UCSD-AML1 (cell line): ENCODE data around the gene NPW.
A peak's percentile ranks its signal among the peaks of the same experiment; 100 is the strongest.
"Not testable (repeated sequence)": the region's sequence is repeated elsewhere in the genome, so short reads cannot be mapped to it uniquely, and the experiment has no call there.

Source experiments
- DNase-seq: peaks from one replicate; lab custom pipeline; 2025; ENCODE audit not compliant: unreplicated experiment; lab: John Stamatoyannopoulos, UW

The NPW gene

GRCh38 chr16:2019921-2020831 is 591 bp downstream of the NPW start:
- DNase-seq, result no peak

GRCh38 chr16:2022723-2023091 is 3.1 kb downstream of the NPW start:
- peak; percentile 74 for DNase-seq

DNA sequence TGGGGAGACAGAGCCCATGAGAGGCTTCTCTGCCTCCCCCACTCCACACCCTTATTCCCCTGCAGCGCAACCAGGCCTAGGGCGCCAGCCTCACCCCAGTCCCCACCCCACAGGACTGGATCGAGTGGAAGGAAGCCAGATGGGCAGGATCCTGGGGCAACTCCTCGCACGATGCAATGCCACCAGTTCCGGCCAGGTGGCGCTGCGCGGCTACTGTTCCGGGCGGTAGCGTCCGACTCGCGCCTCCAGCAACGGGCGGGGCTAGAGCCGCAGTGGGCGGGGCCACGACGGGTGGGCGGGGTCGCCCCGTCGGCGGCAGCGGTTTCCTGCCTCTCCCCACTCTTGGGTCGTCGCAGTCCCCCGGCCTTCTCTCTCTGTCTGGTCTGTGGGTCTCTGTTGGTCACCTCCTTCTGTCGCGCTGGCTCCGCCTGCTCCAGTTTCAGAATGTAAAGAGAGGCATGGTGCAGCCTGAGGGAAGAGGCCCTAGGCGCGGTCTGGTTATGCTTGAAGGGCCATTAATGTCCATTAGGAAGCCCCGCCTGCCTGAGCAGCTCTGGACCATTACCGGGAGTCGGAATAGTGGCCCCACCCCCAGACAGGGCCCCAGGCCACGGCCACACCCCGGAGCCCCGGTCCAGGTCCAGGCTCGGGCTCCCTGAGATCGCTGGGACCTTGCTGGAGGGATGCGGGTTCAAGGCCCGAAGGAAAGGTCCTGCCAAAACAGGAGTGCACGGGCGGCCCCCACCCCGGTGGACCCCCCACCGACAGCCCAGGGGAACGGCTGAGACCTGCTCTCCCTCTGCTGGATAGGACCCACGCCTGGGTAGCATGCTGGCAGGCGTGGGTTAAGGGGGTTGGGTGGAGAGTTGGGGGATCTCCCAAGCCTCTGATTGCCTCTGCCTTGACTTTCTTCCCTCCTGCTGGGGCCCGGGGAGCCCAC is 3.8 kb downstream of the NPW start:
- DNase-seq, result peak; percentile 96

DNA sequence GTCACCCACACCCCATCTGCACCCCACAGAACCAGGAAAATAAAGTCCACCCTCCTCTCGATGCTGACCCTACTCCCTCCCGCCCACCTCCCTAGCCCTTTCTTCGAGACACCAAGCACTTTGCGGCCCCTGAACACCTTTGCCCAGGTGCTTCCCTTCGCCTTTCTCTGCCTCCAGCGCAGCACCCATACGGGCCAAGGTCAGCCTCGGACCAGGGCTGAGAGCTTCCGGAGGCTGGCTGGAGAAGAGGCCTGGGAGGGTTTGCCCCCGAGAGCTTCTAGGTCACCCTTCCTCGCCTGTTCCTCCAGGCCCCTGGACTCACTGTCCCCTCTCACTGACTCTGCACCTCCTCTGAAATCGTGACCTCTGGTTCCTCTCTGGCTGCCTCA is 4.4 kb downstream of the NPW start:
- DNase-seq, result no peak

- no peak for DNase-seq
Observed at GRCh38 chr16:2025251-2025650, 5.7 kb downstream of the NPW start.

DNA sequence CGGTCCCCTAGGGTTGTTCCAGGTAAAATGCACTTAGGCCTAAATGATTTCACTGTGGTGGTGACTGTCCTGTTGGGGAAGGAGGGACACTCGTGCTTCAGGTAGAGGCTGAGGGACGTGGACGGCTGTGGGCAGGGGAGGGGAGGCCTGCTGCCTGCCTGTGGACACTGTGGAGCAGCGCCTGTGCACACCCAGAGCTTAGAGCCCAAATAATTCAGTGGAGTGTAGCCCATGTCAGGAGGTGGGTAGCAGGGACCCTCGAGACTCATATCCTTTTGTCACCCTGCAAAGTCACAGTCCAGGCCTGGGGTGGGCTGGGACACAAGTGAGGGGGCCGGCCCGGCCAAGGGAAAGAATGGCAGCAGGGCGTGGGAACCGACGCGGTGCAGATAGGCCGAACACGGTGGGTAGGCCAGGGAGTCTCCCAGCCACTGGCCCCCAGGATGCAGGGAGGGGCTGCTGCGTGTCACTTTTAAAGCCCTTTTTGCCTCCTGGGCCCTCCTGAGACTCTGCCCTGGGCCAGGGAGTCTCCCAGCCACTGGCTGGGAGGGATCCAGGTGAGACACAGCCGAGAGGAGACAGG is 6.4 kb downstream of the NPW start:
- no peak for DNase-seq

GRCh38 chr16:2026461-2027023 is 7.0 kb downstream of the NPW start, which contains the start of gene NHERF2:
TSS of gene NHERF2 (plus strand) at chr16:2026902. CDS start at chr16:2027006, 104 bp downstream.
- peak; percentile 52 for DNase-seq

DNA sequence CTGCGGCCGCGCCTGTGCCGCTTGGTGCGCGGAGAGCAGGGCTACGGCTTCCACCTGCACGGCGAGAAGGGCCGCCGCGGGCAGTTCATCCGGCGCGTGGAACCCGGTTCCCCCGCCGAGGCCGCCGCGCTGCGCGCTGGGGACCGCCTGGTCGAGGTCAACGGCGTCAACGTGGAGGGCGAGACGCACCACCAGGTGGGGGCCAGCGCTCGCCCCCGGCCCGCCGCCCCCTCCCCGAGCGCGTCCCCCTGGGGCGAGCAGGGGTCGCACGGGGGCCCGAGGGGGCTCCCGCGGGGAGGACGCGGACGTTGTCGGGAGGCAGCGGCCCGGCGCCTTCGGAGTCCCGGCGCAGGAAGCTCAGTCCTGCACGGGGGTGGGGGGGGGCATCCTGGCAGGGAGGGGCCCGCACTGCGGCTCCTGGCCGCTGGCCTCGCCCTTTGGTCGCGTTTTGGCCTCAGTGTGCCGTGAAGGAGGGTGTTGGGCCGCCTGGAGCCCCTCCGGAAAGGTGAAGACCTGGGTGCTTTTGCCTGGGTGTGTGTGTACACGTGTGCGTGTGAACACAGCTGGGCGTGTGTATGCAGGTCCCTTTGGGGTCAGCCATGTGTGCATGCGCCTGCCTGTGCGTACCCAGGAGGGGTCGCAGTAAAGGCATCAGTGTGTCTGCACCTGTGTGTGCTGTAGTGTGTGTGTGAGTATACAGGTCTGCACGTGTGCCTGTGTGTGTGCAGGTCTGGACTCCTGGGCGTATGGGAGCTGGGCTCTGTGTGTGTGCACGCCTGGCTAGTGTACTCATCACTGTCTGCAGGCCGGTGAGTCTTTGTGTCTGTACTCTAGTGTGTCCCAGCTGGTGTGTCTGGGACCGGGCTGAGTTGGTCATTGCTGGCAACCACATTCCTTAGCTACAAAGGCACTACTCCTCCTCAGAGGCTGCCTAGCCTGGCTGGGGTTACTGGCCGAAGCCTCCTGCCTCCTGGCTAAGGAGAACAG is 7.7 kb downstream of the NPW start:
- DNase-seq, result peak; percentile 50

DNA sequence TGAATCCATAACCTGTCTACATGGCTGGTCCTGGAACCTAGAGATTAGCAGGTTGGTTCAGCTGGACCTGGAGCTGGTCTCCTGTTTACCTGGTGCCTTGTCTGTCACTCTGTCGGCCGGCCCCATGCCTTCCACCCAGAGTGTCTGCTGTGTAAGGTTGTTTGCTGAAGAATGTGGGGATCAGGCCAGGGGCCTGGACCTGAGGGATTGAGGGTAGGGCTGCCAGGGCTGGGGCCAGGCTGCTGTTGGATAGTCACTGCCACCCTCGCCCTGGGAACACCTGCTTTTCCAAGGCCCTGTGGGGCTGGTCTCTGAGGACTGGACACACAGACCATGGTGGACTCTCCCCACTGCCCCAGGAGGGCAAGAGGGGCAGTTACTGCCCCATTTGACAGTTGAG is 8.6 kb downstream of the NPW start:
- no peak for DNase-seq

DNA sequence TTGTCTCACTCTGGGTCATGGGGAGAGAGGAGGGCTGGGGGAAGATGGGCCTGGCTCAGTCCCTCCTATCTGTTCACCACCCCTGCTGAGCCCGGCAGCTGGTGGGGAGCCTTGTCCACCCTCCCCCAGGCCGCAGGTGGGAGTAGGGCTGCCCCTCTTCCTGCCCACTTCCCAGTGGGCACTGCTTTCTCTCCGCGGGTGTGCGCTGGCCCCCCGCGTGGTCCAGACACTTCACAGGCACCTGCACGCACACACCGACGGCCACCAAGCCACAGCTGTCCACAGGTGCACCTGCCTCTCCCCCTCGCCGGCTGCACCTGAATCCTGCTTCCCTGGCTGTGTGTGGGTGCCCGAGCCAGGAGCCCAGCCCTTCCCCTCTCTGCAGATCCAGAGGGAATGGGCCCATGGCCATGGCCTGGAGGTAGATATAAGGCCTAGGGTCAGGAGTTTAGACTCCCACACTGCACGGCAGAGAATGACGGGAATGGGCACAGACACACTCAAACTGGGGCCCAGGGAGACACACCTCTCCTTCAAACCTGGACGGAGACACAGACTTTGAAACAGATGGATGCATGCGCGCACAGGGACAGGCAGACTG is 9.1 kb downstream of the NPW start:
- no peak for DNase-seq

DNA sequence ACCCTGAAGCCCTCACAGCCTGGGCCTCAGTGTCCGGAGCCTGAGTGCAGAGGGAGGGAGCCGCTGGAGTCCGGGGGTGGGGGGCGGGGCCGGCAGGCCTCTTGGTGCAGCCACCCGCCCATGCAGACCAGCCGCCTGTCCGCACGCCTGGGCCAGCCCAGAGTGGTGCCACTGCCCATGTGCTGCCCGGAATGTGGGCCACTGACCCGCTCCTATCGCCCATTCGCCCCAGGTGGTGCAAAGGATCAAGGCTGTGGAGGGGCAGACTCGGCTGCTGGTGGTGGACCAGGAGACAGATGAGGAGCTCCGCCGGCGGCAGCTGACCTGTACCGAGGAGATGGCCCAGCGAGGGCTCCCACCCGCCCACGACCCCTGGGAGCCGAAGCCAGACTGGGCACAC is 9.8 kb downstream of the NPW start:
- DNase-seq, result no peak

DNA sequence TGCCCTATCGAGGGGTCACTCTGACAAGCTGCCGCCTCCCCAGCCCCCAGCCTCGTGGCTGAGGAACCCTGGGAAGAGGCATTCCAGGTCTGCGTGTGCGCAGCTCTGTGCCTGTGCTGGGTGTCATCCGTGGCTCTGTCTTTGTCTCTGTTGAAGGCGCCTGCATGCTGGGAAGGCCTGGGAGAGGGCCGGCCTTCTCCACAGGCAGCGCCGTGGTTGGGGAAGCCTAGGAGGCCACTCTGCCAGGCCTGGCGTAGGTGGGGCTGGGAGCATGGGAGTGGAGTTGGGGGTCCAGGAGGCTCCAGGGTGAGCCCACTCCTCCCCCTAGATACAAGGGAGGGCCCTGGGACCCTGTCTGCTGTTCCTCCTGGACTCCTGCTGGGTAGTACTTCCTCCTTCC is 10.5 kb downstream of the NPW start:
- DNase-seq, result no peak

DNA sequence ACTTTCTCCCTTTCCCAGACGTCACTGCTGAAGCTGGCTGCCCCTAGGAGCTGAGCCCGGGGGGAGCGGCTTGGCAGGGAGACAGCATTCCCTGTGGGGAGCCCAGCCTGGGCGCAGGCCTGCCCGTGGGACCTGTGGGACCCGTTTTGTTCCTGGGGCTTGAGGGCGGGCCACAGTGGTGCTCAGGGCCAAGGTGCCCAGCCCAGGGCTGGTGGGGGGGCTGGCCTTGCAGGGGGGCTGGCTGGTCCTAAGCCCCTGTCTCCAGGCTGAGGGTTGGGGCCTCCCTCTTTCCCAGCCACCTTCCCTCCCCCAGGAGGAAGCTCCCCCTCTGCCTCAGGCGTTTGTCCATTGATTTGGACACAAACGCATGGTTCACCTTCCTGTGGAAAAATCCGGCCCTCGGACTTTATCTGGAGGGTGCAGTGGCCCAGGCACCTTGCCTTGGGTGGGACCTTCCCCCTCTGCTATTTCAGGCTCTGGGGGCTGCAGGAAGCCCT is 11.5 kb downstream of the NPW start:
- DNase-seq, result no peak

DNA sequence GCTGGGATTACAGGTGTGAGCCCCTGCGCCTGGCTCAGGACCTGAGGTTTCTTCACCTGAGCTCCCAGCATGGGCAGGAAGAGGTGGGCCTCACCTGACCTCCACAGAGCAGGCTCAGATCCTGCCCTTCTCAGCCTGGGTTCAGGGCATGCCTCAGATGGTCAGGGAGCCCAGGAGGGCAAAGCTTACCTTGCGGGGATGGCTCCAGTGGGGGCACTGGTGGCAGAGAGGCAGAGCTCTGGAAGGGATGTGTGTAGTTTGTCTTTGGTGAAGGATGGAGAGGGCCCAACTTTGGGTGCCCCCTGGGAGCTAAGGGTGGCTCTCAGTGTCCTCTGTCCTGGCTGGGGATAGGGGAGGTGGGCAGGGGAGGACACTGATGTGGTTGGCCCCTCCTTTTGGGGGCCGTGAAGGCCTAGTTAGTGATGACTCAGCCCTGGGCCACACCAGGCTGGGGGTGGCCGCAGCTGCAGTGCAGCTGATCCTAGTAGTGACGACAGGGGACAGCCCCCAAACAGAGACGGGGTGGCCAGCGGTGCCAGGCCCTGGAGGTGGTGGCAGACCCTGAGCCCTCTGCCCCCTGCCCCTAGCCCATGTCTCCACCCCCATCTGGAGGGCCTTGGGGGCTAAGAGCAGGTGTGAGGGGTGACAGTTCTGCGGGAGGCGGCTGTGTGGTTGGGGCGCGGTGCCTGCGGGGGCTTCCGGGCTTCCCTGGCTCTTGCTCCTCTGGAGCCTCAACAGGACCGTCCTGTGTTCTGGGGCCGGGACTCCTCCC is 12.9 kb downstream of the NPW start:
- DNase-seq, result no peak

DNA sequence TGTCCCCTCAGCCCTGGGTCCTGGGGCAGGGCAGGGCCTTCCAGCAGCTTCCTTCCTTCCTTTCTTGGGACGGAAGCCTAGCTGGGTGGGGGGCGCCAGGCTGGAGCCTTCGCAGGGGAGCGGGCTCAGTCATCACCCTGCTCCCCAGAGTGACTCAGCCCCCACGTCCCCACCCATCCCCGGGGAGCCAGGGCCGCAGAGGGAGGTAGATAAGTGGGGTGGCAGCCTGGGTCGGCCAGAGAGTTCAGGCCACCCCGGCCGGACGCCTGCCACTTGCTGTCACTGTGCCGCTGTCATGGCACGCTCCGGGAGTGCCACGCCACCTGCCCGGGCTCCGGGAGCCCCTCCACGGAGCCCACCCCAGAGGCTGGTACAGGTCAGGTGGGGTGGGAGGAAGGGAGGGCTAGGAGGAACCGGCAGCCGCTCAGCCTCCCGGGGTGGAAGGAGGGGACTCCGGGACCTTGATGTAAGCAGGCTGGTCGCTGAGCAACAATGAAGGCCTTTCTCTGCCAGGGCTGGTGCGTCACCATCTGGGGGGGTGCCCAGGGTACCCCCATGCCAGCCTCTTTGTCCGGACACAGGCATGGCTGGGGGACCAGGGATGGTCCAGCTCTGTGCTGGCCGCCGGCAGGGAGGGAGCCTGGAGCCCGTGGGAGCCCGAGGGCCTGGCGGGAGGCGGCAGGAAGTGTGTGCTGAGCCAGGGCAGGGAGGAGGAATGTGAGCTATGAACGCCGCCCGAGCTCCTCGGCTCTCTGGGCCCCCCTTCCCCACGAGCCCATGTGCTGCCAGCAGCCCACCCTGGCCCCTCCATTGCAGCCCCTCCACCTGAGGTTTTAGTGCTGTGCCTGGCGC is 13.7 kb downstream of the NPW start:
- DNase-seq, result peak; percentile 60

DNA sequence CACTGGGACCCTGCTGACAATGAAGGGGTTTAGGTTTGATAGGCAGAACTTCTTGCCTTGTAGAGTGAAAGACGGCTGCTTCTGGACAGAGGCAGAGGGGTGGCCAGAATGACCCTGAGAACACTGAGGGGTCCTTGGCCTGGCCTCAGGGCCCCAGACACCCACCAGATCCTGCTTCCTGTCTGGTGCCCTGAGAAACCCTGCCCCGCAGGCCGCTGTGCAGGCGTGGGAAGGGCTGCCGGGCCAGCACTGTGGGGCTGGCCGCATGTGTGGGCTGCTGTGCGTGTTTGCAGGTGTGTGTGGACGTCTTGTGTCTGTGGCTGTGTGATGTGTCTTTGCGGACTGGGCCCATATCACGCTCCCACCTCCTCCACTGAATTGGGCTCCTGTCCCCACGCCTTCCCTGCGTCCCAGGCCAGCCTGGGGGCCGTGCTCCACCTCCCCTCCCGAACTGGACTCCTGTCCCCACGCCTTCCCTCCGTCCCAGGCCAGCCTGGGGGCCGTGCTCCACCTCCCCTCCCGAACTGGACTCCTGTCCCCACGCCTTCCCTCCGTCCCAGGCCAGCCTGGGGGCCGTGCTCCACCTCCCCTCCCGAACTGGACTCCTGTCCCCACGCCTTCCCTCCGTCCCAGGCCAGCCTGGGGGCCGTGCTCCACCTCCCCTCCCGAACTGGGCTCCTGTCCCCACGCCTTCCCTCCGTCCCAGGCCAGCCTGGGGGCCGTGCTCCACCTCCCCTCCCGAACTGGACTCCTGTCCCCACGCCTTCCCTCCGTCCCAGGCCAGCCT is 14.5 kb downstream of the NPW start:
- not testable (repeated sequence) for DNase-seq
